SW 1271 (cell line): ENCODE measurements around the gene FCF1.

Experiments used
- DNase-seq, 2 experiments: peaks; one replicate each; lab custom pipeline; 2025; lab: John Stamatoyannopoulos, UW

The FCF1 gene

GRCh38 chr14:74771399-74771798 lies 58.5 kb downstream of the FCF1 start:
- DNase-seq = no peak

GRCh38 chr14:74784634-74785033 lies 71.7 kb downstream of the FCF1 start:
- no peak for DNase-seq

GRCh38 chr14:74785056-74785613 lies 72.2 kb downstream of the FCF1 start:
- no peak for DNase-seq

GRCh38 chr14:74786796-74787315 lies 73.9 kb downstream of the FCF1 start:
- no peak for DNase-seq
